WTC11 (cell line): ENCODE measurements around the gene ECT2L. TPM values are rescaled to one million over a fixed set of nuclear protein-coding genes. Genes with fewer than 3 reads are reported as not detected.

Experiments
- ATAC-seq: fragments of 200-7000 bp; cut with Tn5 transposase; 2 replicates; pipeline ENCODE4 v1.10.0; 2021; ENCODE audit warnings: mild to moderate bottlenecking, moderate library complexity
- CTCF ChIA-PET: fragments of 300-600 bp; sonication (Branson Sonifier 250); formaldehyde crosslinking; loops from one replicate; lab custom pipeline; 2021; ENCODE audit warnings: antibody characterized with exemption; lab: Charles Lee
- POLR2A ChIA-PET: fragments of 350-600 bp; sonication (Branson Sonifier 250); formaldehyde crosslinking; loops from one replicate; lab custom pipeline; 2021; ENCODE audit warnings: antibody characterized with exemption; lab: Charles Lee
- DNase-seq: peaks from one replicate; pipeline ENCODE4 v3.0.0; 2021; ENCODE audit warnings: low spot score
- H3K27ac Mint-ChIP-seq: 2 replicates; pipeline ENCODE4 v1.8.0; 2021; ENCODE audit warnings: mixed read lengths
- H3K27me3 Mint-ChIP-seq: 2 replicates; pipeline ENCODE4 v1.8.0; 2021; ENCODE audit warnings: low read depth, mild to moderate bottlenecking, moderate library complexity, mixed read lengths
- H3K36me3 Mint-ChIP-seq: 2 replicates; pipeline ENCODE4 v1.8.0; 2021; ENCODE audit warnings: mixed read lengths
- H3K4me1 Mint-ChIP-seq: 2 replicates; pipeline ENCODE4 v1.8.0; 2022; ENCODE audit warnings: mixed read lengths
- H3K4me3 Mint-ChIP-seq: 2 replicates; pipeline ENCODE4 v1.8.0; 2021; ENCODE audit warnings: mild to moderate bottlenecking, moderate library complexity, mixed read lengths
- H3K9me3 Mint-ChIP-seq: 2 replicates; pipeline ENCODE4 v1.8.0; 2021; ENCODE audit warnings: mixed read lengths
- CREM ChIP-seq: sonication (generic); formaldehyde crosslinking; IDR thresholded peaks from 2 replicates; pipeline ENCODE4 v1.8.1; 2022; ENCODE audit warnings: mild to moderate bottlenecking, missing genetic modification reagents, moderate library complexity
- ETV6 ChIP-seq: sonication (generic); formaldehyde crosslinking; IDR thresholded peaks from 2 replicates; pipeline ENCODE4 v1.8.1; 2022; ENCODE audit warnings: mild to moderate bottlenecking, missing genetic modification reagents
- FOXJ3 ChIP-seq: sonication (generic); formaldehyde crosslinking; IDR thresholded peaks from 2 replicates; pipeline ENCODE4 v1.9.0; 2021; ENCODE audit warnings: missing genetic modification reagents, mild to moderate bottlenecking, borderline replicate concordance
- IRF2 ChIP-seq: sonication (generic); formaldehyde crosslinking; IDR thresholded peaks from 2 replicates; pipeline ENCODE4 v1.8.0; 2022; ENCODE audit warnings: low read depth, missing genetic modification reagents, borderline replicate concordance
- KAT7 ChIP-seq: sonication (generic); formaldehyde crosslinking; IDR thresholded peaks from 2 replicates; pipeline ENCODE4 v1.8.1; 2023; ENCODE audit warnings: missing genetic modification reagents, mild to moderate bottlenecking, borderline replicate concordance
- NR3C1 ChIP-seq: sonication (generic); formaldehyde crosslinking; conservative IDR thresholded peaks from 2 replicates; pipeline ENCODE4 v1.8.1; 2023; ENCODE audit warnings: low read depth, mild to moderate bottlenecking, missing genetic modification reagents
- PRRX2 ChIP-seq: fragments of 250-450 bp; sonication (Bioruptor Pico); IDR thresholded peaks from 2 replicates; pipeline ENCODE4 v1.8.0; 2021; ENCODE audit warnings: mild to moderate bottlenecking
- SP1 ChIP-seq: sonication (generic); formaldehyde crosslinking; conservative IDR thresholded peaks from 2 replicates; pipeline ENCODE4 v1.8.1; 2022; ENCODE audit warnings: missing genetic modification reagents
- ZNF263 ChIP-seq: sonication (generic); formaldehyde crosslinking; IDR thresholded peaks from 2 replicates; pipeline ENCODE4 v1.8.1; 2022; ENCODE audit warnings: low read depth, mild to moderate bottlenecking, moderate library complexity, missing genetic modification reagents
- ZNF416 ChIP-seq: fragments of 250-450 bp; sonication (Bioruptor Pico); IDR thresholded peaks from 2 replicates; pipeline ENCODE4 v1.9.0; 2021; ENCODE audit warnings: mild to moderate bottlenecking, inconsistent platforms
- total RNA-seq: library from RNA; stranded (reverse); gene quantifications from 3 replicates; pipeline ENCODE4 v1.2.3, GENCODE V29; 2021
- TF ChIP-seq, protein P1 (sequence below): fragments of 250-450 bp; sonication (Bioruptor Pico); IDR thresholded peaks from 2 replicates; pipeline ENCODE4 v1.9.0; 2021; ENCODE audit warnings: mild to moderate bottlenecking
- TF ChIP-seq, protein P2 (sequence below): fragments of 250-450 bp; sonication (Bioruptor Pico); IDR thresholded peaks from 2 replicates; pipeline ENCODE4 v1.9.0; 2021; ENCODE audit warnings: moderate library complexity, mild to moderate bottlenecking, inconsistent platforms, borderline replicate concordance
- TF ChIP-seq, protein P3 (sequence below): sonication (generic); formaldehyde crosslinking; IDR thresholded peaks from 2 replicates; pipeline ENCODE4 v1.8.1; 2023; ENCODE audit warnings: mild to moderate bottlenecking, missing genetic modification reagents, borderline replicate concordance
- TF ChIP-seq, protein P4 (sequence below): sonication (generic); formaldehyde crosslinking; IDR thresholded peaks from 2 replicates; pipeline ENCODE4 v1.8.0; 2022; ENCODE audit warnings: mild to moderate bottlenecking, missing genetic modification reagents
- TF ChIP-seq, protein P5 (sequence below): sonication (generic); formaldehyde crosslinking; IDR thresholded peaks from 2 replicates; pipeline ENCODE4 v1.8.1; 2023; ENCODE audit warnings: mild to moderate bottlenecking, missing genetic modification reagents
- TF ChIP-seq, protein P6 (sequence below): sonication (generic); formaldehyde crosslinking; IDR thresholded peaks from 2 replicates; pipeline ENCODE4 v1.8.1; 2022; ENCODE audit warnings: missing genetic modification reagents, borderline replicate concordance
- TF ChIP-seq, protein P7 (sequence below): sonication (generic); formaldehyde crosslinking; IDR thresholded peaks from 2 replicates; pipeline ENCODE4 v1.8.1; 2023; ENCODE audit warnings: mild to moderate bottlenecking, moderate library complexity, missing genetic modification reagents
- TF ChIP-seq, protein P8 (sequence below): sonication (generic); formaldehyde crosslinking; conservative IDR thresholded peaks from 2 replicates; pipeline ENCODE4 v1.8.1; 2023; ENCODE audit warnings: mild to moderate bottlenecking, low read depth, missing genetic modification reagents, moderate library complexity

Gene ECT2L
- total RNA-seq, 1 experiment from 2014 or later = not detected

DNA sequence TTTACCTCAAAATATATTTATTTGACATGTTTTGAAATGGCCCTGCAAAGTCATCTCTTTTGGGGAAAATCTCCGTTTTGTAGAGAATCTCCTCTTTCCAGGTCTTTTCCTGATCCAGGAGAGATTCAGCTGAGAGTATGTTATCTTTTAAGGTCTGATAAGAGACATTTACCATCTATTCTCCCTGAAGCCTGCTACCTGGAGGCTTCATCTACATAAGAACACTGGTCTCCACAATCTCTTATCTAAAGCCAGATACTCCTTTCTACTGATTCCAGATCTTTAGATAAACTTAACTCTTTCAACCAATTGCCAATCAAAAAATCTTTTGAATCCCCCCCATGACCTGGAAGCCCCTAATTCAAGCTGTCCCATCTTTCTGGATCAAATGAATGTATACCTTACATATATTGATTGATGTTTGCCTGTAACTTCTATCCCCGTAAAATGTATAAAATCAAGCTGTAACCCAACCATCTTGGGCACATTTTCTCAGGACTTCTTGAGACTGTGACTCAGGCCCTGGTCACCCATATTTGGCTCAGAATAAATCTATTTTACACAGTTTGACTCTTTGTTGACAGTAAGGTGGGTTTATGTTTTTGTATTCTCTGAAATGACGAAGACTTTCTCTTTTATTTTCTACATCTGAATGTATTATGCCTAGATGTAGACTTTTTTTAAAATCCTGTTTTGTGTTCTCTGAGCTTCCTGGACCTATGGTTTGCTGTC lies 95.5 kb downstream of the ECT2L start (continued):
- TF ChIP-seq CREM (no peak), SP1 (CRISPR knock-in tag) (no peak), KAT7 (CRISPR knock-in tag) (no peak)
- TF ChIP-seq, protein P1, sequence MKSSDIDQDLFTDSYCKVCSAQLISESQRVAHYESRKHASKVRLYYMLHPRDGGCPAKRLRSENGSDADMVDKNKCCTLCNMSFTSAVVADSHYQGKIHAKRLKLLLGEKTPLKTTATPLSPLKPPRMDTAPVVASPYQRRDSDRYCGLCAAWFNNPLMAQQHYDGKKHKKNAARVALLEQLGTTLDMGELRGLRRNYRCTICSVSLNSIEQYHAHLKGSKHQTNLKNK (CRISPR knock-in tag) = no peak
- TF ChIP-seq, protein P2, sequence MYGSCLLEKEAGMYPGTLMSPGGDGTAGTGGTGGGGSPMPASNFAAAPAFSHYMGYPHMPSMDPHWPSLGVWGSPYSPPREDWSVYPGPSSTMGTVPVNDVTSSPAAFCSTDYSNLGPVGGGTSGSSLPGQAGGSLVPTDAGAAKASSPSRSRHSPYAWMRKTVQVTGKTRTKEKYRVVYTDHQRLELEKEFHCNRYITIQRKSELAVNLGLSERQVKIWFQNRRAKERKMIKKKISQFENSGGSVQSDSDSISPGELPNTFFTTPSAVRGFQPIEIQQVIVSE (CRISPR knock-in tag) = no peak
- TF ChIP-seq, protein P3, sequence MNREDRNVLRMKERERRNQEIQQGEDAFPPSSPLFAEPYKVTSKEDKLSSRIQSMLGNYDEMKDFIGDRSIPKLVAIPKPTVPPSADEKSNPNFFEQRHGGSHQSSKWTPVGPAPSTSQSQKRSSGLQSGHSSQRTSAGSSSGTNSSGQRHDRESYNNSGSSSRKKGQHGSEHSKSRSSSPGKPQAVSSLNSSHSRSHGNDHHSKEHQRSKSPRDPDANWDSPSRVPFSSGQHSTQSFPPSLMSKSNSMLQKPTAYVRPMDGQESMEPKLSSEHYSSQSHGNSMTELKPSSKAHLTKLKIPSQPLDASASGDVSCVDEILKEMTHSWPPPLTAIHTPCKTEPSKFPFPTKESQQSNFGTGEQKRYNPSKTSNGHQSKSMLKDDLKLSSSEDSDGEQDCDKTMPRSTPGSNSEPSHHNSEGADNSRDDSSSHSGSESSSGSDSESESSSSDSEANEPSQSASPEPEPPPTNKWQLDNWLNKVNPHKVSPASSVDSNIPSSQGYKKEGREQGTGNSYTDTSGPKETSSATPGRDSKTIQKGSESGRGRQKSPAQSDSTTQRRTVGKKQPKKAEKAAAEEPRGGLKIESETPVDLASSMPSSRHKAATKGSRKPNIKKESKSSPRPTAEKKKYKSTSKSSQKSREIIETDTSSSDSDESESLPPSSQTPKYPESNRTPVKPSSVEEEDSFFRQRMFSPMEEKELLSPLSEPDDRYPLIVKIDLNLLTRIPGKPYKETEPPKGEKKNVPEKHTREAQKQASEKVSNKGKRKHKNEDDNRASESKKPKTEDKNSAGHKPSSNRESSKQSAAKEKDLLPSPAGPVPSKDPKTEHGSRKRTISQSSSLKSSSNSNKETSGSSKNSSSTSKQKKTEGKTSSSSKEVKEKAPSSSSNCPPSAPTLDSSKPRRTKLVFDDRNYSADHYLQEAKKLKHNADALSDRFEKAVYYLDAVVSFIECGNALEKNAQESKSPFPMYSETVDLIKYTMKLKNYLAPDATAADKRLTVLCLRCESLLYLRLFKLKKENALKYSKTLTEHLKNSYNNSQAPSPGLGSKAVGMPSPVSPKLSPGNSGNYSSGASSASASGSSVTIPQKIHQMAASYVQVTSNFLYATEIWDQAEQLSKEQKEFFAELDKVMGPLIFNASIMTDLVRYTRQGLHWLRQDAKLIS (CRISPR knock-in tag) = no peak
- TF ChIP-seq, protein P4, sequence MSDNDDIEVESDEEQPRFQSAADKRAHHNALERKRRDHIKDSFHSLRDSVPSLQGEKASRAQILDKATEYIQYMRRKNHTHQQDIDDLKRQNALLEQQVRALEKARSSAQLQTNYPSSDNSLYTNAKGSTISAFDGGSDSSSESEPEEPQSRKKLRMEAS (CRISPR knock-in tag) = no peak
- TF ChIP-seq, protein P5, sequence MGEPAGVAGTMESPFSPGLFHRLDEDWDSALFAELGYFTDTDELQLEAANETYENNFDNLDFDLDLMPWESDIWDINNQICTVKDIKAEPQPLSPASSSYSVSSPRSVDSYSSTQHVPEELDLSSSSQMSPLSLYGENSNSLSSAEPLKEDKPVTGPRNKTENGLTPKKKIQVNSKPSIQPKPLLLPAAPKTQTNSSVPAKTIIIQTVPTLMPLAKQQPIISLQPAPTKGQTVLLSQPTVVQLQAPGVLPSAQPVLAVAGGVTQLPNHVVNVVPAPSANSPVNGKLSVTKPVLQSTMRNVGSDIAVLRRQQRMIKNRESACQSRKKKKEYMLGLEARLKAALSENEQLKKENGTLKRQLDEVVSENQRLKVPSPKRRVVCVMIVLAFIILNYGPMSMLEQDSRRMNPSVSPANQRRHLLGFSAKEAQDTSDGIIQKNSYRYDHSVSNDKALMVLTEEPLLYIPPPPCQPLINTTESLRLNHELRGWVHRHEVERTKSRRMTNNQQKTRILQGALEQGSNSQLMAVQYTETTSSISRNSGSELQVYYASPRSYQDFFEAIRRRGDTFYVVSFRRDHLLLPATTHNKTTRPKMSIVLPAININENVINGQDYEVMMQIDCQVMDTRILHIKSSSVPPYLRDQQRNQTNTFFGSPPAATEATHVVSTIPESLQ = no peak

DNA sequence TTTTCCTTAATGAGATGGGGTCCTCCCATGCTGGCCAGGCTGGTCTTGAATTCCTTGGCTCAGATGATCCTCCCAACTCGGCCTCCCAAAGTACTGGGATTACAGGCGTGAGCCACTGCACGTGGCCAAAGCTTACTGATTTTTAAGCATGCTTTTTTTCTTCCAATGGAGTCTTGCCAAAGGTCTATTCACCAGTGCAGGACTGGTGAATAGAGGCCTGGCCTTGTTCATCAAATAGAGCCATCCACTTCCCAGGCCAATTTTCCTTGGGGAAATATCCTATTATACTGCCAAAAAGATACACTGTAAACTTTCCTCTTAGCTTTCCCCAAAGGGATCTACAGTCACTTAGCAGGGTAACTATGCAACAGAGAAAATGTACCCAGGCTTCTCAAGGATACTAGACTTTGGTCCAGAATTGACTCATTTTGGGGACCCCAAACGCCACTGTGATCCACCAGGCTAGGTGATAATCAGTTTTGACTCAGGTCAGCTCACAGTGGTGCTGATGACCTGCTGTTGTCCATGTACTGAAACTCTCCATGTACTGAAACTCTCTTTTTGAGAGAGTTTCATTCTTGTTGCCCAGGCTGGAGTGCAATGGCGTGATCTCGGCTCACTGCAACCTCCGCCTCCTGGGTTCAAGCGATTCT lies 100.3 kb downstream of the ECT2L start:
- ChIA-PET POLR2A (no interaction called here), CTCF (no interaction called here)
- ATAC-seq = no peak
- TF ChIP-seq ZNF416 (CRISPR knock-in tag) (no peak), FOXJ3 (CRISPR knock-in tag) (no peak), PRRX2 (CRISPR knock-in tag) (no peak), ETV6 (CRISPR knock-in tag) (no peak), NR3C1 (CRISPR knock-in tag) (no peak), IRF2 (no peak), ZNF263 (no peak)
- TF ChIP-seq, protein P6, sequence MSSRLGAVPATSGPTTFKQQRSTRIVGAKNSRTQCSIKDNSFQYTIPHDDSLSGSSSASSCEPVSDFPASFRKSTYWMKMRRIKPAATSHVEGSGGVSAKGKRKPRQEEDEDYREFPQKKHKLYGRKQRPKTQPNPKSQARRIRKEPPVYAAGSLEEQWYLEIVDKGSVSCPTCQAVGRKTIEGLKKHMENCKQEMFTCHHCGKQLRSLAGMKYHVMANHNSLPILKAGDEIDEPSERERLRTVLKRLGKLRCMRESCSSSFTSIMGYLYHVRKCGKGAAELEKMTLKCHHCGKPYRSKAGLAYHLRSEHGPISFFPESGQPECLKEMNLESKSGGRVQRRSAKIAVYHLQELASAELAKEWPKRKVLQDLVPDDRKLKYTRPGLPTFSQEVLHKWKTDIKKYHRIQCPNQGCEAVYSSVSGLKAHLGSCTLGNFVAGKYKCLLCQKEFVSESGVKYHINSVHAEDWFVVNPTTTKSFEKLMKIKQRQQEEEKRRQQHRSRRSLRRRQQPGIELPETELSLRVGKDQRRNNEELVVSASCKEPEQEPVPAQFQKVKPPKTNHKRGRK (CRISPR knock-in tag) = no peak
- TF ChIP-seq, protein P7, sequence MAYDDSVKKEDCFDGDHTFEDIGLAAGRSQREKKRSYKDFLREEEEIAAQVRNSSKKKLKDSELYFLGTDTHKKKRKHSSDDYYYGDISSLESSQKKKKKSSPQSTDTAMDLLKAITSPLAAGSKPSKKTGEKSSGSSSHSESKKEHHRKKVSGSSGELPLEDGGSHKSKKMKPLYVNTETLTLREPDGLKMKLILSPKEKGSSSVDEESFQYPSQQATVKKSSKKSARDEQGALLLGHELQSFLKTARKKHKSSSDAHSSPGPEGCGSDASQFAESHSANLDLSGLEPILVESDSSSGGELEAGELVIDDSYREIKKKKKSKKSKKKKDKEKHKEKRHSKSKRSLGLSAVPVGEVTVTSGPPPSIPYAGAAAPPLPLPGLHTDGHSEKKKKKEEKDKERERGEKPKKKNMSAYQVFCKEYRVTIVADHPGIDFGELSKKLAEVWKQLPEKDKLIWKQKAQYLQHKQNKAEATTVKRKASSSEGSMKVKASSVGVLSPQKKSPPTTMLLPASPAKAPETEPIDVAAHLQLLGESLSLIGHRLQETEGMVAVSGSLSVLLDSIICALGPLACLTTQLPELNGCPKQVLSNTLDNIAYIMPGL (CRISPR knock-in tag) = no peak
- TF ChIP-seq, protein P8, sequence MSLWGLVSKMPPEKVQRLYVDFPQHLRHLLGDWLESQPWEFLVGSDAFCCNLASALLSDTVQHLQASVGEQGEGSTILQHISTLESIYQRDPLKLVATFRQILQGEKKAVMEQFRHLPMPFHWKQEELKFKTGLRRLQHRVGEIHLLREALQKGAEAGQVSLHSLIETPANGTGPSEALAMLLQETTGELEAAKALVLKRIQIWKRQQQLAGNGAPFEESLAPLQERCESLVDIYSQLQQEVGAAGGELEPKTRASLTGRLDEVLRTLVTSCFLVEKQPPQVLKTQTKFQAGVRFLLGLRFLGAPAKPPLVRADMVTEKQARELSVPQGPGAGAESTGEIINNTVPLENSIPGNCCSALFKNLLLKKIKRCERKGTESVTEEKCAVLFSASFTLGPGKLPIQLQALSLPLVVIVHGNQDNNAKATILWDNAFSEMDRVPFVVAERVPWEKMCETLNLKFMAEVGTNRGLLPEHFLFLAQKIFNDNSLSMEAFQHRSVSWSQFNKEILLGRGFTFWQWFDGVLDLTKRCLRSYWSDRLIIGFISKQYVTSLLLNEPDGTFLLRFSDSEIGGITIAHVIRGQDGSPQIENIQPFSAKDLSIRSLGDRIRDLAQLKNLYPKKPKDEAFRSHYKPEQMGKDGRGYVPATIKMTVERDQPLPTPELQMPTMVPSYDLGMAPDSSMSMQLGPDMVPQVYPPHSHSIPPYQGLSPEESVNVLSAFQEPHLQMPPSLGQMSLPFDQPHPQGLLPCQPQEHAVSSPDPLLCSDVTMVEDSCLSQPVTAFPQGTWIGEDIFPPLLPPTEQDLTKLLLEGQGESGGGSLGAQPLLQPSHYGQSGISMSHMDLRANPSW (CRISPR knock-in tag) = no peak

More for the DNA sequence above, 100.3 kb downstream of the ECT2L start:
- DNase-seq = no peak
- Mint-ChIP-seq H3K4me3 (no peak overlapping the region), H3K4me1 (peaks cover 11% of the 10 kb centered on the region), H3K36me3 (peaks cover 18% of the 10 kb centered on the region), H3K27me3 (no peaks in the 10 kb centered on the region), H3K27ac (no peak overlapping the region), H3K9me3 (no peaks in the 10 kb centered on the region)
